HepG2 (cell line): ENCODE measurements around the gene XXYLT1. TPM values are rescaled to one million over a fixed set of nuclear protein-coding genes. Genes with fewer than 3 reads are reported as not detected.

Experiments
- CAMTA2 ChIP-seq: sonication (generic); formaldehyde crosslinking; IDR thresholded peaks from 2 replicates; pipeline ENCODE4 v1.4.0; 2020; ENCODE audit warnings: mild to moderate bottlenecking, missing genetic modification reagents, borderline replicate concordance
- IRX3 ChIP-seq: sonication (generic); formaldehyde crosslinking; IDR thresholded peaks from 2 replicates; pipeline ENCODE4 v1.8.1; 2023; ENCODE audit warnings: mild to moderate bottlenecking, low read depth, missing genetic modification reagents, borderline replicate concordance
- KLF9 ChIP-seq: IDR thresholded peaks from 2 replicates; pipeline ENCODE4 v1.6.1; 2016; ENCODE audit warnings: low read depth
- SP1 ChIP-seq, 2 experiments: fragments of 450-650 bp in 1 of 2; sonication (generic) in 1 of 2; formaldehyde crosslinking in 1 of 2; IDR thresholded peaks; 2 replicates each; pipeline versions ENCODE4 v1.4.0 to v1.6.1; 2016 to 2020; ENCODE audit warnings: missing genetic modification reagents in 1 of 2
- TOE1 ChIP-seq: sonication (generic); formaldehyde crosslinking; IDR thresholded peaks from 2 replicates; pipeline ENCODE4 v1.4.0; 2020; ENCODE audit warnings: mild to moderate bottlenecking, missing genetic modification reagents
- ZNF282 ChIP-seq: fragments of 450-650 bp; IDR thresholded peaks from 2 replicates; pipeline ENCODE4 v1.6.1; 2018; ENCODE audit not compliant: partially characterized antibody
- ZNF570 ChIP-seq: sonication (generic); formaldehyde crosslinking; IDR thresholded peaks from 2 replicates; pipeline ENCODE4 v1.4.0; 2020; ENCODE audit warnings: mild to moderate bottlenecking, missing genetic modification reagents, borderline replicate concordance
- ZNF616 ChIP-seq: sonication (generic); formaldehyde crosslinking; IDR thresholded peaks from 2 replicates; pipeline ENCODE4 v1.5.0; 2020; ENCODE audit warnings: low read depth, mild to moderate bottlenecking, missing genetic modification reagents
- ZNF761 ChIP-seq: sonication (generic); formaldehyde crosslinking; conservative IDR thresholded peaks from 2 replicates; pipeline ENCODE4 v1.4.0; 2020; ENCODE audit warnings: mild to moderate bottlenecking, missing genetic modification reagents
- ZNF772 ChIP-seq: sonication (generic); formaldehyde crosslinking; IDR thresholded peaks from 2 replicates; pipeline ENCODE4 v1.5.0; 2020; ENCODE audit warnings: mild to moderate bottlenecking, missing genetic modification reagents
- ZNF883 ChIP-seq: sonication (generic); formaldehyde crosslinking; IDR thresholded peaks from 2 replicates; pipeline ENCODE4 v1.5.1; 2020; ENCODE audit warnings: mild to moderate bottlenecking, missing genetic modification reagents; ENCODE audit errors: not compliant biosample characterization
- polyA plus RNA-seq, 8 experiments: library from polyadenylated mRNA; depleted of rRNA in 3 of 8; stranded (reverse) in 7 of 8; unstranded in 1 of 8; fragments of >200 nt; fragmentation: Illumina TruSeq in 4 of 8; extraction: Trizol in 4 of 8; gene quantifications; 2 replicates each; pipeline versions ENCODE4 v1.2.1 to v1.2.3, GENCODE V29; 2011 to 2016; ENCODE audit warnings: low read depth in 4 of 8, missing spikeins in 1 of 8, mixed read lengths in 1 of 8; ENCODE audit not compliant: insufficient read depth in 1 of 8
- total RNA-seq, 5 experiments: library from RNA; depleted of rRNA; stranded (reverse); fragments of >200 nt; fragmentation: Illumina TruSeq; extraction: Trizol; gene quantifications; 2 replicates each; pipeline ENCODE4 v1.2.3, GENCODE V29; 2016; ENCODE audit warnings: low read depth in 1 of 5
- TF ChIP-seq, protein P1 (sequence below): sonication (generic); IDR thresholded peaks from 2 replicates; pipeline ENCODE4 v1.6.1; 2016; ENCODE audit warnings: low read depth, borderline replicate concordance
- TF ChIP-seq, protein P2 (sequence below): sonication (generic); formaldehyde crosslinking; conservative IDR thresholded peaks from 2 replicates; pipeline ENCODE4 v1.5.0; 2020; ENCODE audit warnings: missing genetic modification reagents
- TF ChIP-seq, protein P3 (sequence below): sonication (generic); formaldehyde crosslinking; IDR thresholded peaks from 2 replicates; pipeline ENCODE4 v1.5.0; 2020; ENCODE audit warnings: missing genetic modification reagents
- TF ChIP-seq, protein P4 (sequence below): sonication (generic); formaldehyde crosslinking; IDR thresholded peaks from 2 replicates; pipeline ENCODE4 v1.4.0; 2020; ENCODE audit warnings: missing genetic modification reagents
- TF ChIP-seq, protein P5 (sequence below): sonication (generic); formaldehyde crosslinking; IDR thresholded peaks from 2 replicates; pipeline ENCODE4 v1.4.0; 2020; ENCODE audit warnings: missing genetic modification reagents
- TF ChIP-seq, protein P6 (sequence below): sonication (generic); formaldehyde crosslinking; IDR thresholded peaks from 2 replicates; pipeline ENCODE4 v1.5.0; 2020; ENCODE audit warnings: missing genetic modification reagents, mild to moderate bottlenecking, borderline replicate concordance
- TF ChIP-seq, protein P7 (sequence below): sonication (generic); formaldehyde crosslinking; conservative IDR thresholded peaks from 2 replicates; pipeline ENCODE4 v1.8.1; 2023; ENCODE audit warnings: missing genetic modification reagents

XXYLT1 gene
- total and polyA plus RNA-seq, 2 of the 13 experiments (the other 11 are each of a cell fraction or from before 2014, with no cell fraction given): 17.7 to 19.0 TPM

DNA sequence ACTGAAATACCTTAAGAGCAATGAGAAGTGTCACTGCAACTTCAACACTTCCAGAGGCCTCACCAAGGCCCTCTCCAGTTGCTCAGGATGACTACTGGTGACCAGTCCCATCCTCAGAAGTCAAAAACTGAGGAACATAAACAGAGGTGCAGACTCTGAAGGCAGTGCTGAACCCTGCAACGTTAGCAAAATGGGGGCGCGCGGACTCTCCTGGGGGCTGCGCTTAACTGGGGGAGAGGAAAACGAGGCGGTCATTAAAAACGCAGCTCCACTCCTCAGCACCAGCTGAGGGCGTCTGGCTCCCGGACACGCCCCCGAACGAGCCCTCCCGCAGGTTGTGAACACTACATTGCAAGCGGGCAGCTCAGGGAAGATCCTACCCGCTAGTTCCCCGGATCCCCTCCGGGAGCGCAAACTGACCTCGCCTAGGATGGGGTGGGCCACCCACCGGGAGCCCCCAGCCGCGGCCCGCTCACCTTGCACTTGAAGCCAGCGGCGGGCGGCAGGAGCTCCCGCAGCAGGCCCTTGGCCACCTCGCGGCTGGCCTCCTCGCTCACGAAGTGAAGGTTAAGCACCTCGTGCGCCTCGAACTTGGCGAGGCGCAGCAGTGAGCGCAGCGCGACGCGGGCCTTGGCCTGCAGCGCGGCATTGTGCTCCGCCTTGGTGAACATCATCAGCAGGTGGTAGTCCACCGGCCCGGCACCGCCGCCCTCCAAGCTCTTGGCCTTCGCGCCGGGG is 711 bp downstream of the XXYLT1 start (continued):
- no peak for TF ChIP-seq SP1 (IDR thresholded peaks at IDR 0.05)
- no peak for TF ChIP-seq SP1 (CRISPR knock-in tag; IDR thresholded peaks at IDR 0.05)
- TF ChIP-seq ZNF282: no peak
- peak; percentile 36 for TF ChIP-seq ZNF883 (CRISPR knock-in tag)
- TF ChIP-seq, protein P1, sequence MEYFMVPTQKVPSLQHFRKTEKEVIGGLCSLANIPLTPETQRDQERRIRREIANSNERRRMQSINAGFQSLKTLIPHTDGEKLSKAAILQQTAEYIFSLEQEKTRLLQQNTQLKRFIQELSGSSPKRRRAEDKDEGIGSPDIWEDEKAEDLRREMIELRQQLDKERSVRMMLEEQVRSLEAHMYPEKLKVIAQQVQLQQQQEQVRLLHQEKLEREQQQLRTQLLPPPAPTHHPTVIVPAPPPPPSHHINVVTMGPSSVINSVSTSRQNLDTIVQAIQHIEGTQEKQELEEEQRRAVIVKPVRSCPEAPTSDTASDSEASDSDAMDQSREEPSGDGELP: peak; percentile 69; the same call in 1 of the 2 replicates
- peak; percentile 8; the same call in 1 of the 2 replicates for TF ChIP-seq IRX3 (CRISPR knock-in tag)
- no peak; the same call in 1 of the 2 replicates for TF ChIP-seq TOE1
- TF ChIP-seq, protein P2, sequence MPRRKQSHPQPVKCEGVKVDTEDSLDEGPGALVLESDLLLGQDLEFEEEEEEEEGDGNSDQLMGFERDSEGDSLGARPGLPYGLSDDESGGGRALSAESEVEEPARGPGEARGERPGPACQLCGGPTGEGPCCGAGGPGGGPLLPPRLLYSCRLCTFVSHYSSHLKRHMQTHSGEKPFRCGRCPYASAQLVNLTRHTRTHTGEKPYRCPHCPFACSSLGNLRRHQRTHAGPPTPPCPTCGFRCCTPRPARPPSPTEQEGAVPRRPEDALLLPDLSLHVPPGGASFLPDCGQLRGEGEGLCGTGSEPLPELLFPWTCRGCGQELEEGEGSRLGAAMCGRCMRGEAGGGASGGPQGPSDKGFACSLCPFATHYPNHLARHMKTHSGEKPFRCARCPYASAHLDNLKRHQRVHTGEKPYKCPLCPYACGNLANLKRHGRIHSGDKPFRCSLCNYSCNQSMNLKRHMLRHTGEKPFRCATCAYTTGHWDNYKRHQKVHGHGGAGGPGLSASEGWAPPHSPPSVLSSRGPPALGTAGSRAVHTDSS (CRISPR knock-in tag): no peak
- peak; percentile 80; the same call in 1 of the 2 replicates for TF ChIP-seq KLF9 (CRISPR knock-in tag)
- TF ChIP-seq ZNF772 (CRISPR knock-in tag): 0 out of 2 replicates have a peak, but pooled peaks have one; percentile 36
- TF ChIP-seq, protein P3, sequence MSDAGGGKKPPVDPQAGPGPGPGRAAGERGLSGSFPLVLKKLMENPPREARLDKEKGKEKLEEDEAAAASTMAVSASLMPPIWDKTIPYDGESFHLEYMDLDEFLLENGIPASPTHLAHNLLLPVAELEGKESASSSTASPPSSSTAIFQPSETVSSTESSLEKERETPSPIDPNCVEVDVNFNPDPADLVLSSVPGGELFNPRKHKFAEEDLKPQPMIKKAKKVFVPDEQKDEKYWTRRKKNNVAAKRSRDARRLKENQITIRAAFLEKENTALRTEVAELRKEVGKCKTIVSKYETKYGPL (CRISPR knock-in tag): peak; percentile 66
- TF ChIP-seq, protein P4, sequence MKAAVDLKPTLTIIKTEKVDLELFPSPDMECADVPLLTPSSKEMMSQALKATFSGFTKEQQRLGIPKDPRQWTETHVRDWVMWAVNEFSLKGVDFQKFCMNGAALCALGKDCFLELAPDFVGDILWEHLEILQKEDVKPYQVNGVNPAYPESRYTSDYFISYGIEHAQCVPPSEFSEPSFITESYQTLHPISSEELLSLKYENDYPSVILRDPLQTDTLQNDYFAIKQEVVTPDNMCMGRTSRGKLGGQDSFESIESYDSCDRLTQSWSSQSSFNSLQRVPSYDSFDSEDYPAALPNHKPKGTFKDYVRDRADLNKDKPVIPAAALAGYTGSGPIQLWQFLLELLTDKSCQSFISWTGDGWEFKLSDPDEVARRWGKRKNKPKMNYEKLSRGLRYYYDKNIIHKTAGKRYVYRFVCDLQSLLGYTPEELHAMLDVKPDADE (CRISPR knock-in tag): no peak
- TF ChIP-seq, protein P5, sequence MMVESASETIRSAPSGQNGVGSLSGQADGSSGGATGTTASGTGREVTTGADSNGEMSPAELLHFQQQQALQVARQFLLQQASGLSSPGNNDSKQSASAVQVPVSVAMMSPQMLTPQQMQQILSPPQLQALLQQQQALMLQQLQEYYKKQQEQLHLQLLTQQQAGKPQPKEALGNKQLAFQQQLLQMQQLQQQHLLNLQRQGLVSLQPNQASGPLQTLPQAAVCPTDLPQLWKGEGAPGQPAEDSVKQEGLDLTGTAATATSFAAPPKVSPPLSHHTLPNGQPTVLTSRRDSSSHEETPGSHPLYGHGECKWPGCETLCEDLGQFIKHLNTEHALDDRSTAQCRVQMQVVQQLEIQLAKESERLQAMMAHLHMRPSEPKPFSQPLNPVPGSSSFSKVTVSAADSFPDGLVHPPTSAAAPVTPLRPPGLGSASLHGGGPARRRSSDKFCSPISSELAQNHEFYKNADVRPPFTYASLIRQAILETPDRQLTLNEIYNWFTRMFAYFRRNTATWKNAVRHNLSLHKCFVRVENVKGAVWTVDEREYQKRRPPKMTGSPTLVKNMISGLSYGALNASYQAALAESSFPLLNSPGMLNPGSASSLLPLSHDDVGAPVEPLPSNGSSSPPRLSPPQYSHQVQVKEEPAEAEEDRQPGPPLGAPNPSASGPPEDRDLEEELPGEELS: 0 out of 2 replicates have a peak, but pooled peaks have one; percentile 44
- TF ChIP-seq ZNF616 (CRISPR knock-in tag): peak; percentile 91; the same call in 1 of the 2 replicates
- TF ChIP-seq CAMTA2 (CRISPR knock-in tag): no peak
- TF ChIP-seq, protein P6, sequence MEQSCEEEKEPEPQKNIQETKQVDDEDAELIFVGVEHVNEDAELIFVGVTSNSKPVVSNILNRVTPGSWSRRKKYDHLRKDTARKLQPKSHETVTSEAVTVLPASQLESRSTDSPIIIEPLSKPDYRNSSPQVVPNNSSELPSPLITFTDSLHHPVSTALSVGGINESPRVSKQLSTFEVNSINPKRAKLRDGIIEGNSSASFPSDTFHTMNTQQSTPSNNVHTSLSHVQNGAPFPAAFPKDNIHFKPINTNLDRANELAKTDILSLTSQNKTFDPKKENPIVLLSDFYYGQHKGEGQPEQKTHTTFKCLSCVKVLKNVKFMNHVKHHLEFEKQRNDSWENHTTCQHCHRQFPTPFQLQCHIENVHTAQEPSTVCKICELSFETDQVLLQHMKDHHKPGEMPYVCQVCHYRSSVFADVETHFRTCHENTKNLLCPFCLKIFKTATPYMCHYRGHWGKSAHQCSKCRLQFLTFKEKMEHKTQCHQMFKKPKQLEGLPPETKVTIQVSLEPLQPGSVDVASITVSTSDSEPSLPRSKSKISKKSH: 0 out of 2 replicates have a peak, but pooled peaks have one; percentile 52
- TF ChIP-seq ZNF761 (CRISPR knock-in tag): 0 out of 2 replicates have a peak, but pooled peaks have one; percentile 69
- TF ChIP-seq ZNF570 (CRISPR knock-in tag): peak; percentile 60; the same call in 1 of the 2 replicates
- TF ChIP-seq, protein P7, sequence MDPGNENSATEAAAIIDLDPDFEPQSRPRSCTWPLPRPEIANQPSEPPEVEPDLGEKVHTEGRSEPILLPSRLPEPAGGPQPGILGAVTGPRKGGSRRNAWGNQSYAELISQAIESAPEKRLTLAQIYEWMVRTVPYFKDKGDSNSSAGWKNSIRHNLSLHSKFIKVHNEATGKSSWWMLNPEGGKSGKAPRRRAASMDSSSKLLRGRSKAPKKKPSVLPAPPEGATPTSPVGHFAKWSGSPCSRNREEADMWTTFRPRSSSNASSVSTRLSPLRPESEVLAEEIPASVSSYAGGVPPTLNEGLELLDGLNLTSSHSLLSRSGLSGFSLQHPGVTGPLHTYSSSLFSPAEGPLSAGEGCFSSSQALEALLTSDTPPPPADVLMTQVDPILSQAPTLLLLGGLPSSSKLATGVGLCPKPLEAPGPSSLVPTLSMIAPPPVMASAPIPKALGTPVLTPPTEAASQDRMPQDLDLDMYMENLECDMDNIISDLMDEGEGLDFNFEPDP (CRISPR knock-in tag): no peak
